ENCODE data around the gene LARP6. TPM values are rescaled to one million over a fixed set of nuclear protein-coding genes. Genes with fewer than 3 reads are reported as not detected.

The LARP6 gene
- polyA plus RNA-seq, 2 of the 4 experiments (the other 2 are of a cell fraction) = 57.2 to 158 TPM

DNA sequence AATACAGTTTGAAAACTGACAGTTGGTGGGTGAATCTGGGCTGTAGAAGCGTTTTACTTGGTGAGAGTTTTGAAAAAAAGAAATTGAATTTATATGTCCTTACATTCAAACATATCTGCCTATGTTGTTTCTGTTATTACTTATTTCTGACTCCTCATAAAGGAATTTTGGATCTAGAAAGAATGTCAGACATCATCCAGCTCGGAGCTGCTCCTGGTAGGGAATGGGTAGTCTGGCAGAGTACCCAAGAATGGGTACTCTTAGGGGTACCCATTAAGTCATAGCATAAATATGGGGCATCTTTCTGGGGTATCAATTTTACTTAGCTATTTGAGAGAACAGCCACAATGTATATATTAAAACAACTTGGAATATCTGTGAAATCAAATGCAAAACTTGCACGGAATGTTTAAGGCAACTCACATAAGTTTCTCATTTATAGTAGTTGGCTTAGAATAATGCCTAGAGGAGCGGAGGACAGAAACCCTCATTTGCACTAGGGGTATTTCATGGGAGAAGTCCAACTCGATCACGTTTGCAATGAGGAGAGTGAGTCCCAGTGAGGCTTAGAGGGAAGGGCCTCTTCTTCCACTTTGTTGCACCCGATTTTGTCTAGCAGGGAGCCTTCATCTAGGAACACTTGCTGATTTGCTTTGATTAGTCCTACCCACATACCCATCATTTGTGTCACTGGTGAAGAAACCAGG is 2.4 kb upstream of the LARP6 start:
- FAIRE-seq = no peak
- peaks cover 41% of the 10 kb centered on the region for H3K4me1 ChIP-seq
- WGBS (ENCODE audit: missing lambda C conversion rate) = 61% methylated on average over 7 of the region's 7 CpGs
- CTCF ChIA-PET = interaction anchor here (0.7 to 16.8 kb wide), 17 partner anchors 14 to 587 kb away, joined by 3 to 300 read pairs (median 5); partner anchors contain the start of genes LRRC49 and THAP10
- H3K27ac ChIP-seq = peak overlapping the region; percentile 89 to 93
- peak overlapping the region; percentile 57 for H3K4me2 ChIP-seq
- no peak for TF ChIP-seq FOSL2 (IDR thresholded peaks at IDR 0.05)
- peak; percentile 14; the same call in 1 of the 2 replicates for TF ChIP-seq FOSL2 (CRISPR knock-in tag; IDR thresholded peaks at IDR 0.05)
- TF ChIP-seq HOXB5 (CRISPR knock-in tag; IDR thresholded peaks at IDR 0.05) = no peak
- POLR2A ChIA-PET = interaction anchor here (0.6 to 3.1 kb wide), 5 partner anchors 13 to 1391 kb away, joined by 3 to 17 read pairs (median 7); no protein-coding TSS in a partner anchor
- no peak overlapping the region for H3K4me3 ChIP-seq
- no peaks in the 10 kb centered on the region for H3K9me3 ChIP-seq
- no peak; a peak in 1 of 6 replicates for ATAC-seq
- DNase-seq (ENCODE audit: low read depth in 1 of 2, low spot score in 1 of 2) = no peak

DNA sequence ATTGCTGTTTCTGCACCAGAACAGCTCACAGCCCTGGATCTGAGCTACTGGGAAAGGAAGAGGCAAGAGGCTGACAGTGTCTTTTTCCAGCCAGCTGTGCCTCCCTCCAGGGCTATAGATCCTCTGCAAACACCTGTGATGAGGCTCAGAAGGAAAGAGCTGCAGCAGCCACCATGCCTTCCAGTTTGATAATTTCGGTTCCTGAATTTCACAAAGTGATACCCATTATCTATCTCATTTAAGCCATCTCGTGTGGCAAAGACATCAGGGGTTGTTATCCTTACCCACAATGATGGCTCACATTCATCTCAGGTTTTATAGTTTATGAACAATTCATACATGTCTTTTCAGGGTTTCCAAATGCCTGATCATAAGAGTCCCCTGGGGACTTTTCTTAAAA is 1.8 kb upstream of the LARP6 start:
- WGBS (ENCODE audit: missing lambda C conversion rate) = 87% methylated on average over 2 of the region's 2 CpGs
- POLR2A ChIA-PET = interaction anchor here (3.1 kb wide), 1 partner anchor 19 kb away, joined by 17 read pairs; no protein-coding TSS in a partner anchor
- no peak overlapping the region for H3K4me3 ChIP-seq
- DNase-seq (ENCODE audit: low read depth in 1 of 2, low spot score in 1 of 2) = no peak
- peak overlapping the region; percentile 89 to 93 for H3K27ac ChIP-seq
- H3K4me1 ChIP-seq = peaks cover 41% of the 10 kb centered on the region
- FAIRE-seq = no peak
- H3K9me3 ChIP-seq = no peaks in the 10 kb centered on the region
- TF ChIP-seq ZC3H11A (IDR thresholded peaks at IDR 0.05) = no peak
- TF ChIP-seq CBX2 (IDR thresholded peaks at IDR 0.05; ENCODE audit: borderline replicate concordance, low read depth) = no peak
- no peak for TF ChIP-seq JUNB (IDR thresholded peaks at IDR 0.05)
- no peak for TF ChIP-seq KDM1A (IDR thresholded peaks at IDR 0.05; ENCODE audit: low read depth)
- TF ChIP-seq, protein P1, sequence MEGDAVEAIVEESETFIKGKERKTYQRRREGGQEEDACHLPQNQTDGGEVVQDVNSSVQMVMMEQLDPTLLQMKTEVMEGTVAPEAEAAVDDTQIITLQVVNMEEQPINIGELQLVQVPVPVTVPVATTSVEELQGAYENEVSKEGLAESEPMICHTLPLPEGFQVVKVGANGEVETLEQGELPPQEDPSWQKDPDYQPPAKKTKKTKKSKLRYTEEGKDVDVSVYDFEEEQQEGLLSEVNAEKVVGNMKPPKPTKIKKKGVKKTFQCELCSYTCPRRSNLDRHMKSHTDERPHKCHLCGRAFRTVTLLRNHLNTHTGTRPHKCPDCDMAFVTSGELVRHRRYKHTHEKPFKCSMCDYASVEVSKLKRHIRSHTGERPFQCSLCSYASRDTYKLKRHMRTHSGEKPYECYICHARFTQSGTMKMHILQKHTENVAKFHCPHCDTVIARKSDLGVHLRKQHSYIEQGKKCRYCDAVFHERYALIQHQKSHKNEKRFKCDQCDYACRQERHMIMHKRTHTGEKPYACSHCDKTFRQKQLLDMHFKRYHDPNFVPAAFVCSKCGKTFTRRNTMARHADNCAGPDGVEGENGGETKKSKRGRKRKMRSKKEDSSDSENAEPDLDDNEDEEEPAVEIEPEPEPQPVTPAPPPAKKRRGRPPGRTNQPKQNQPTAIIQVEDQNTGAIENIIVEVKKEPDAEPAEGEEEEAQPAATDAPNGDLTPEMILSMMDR (IDR thresholded peaks at IDR 0.05) = no peak
- no peak for TF ChIP-seq SREBF2 (IDR thresholded peaks at IDR 0.05)
- TF ChIP-seq RAD21 (conservative IDR thresholded peaks at IDR 0.05 in 1 of 2, IDR thresholded peaks at IDR 0.05 in 1 of 2) = no peak
- TF ChIP-seq FOSL2 (IDR thresholded peaks at IDR 0.05) = no peak
- TF ChIP-seq FOSL2 (CRISPR knock-in tag; IDR thresholded peaks at IDR 0.05) = no peak
- no peak for TF ChIP-seq MYC (IDR thresholded peaks at IDR 0.05; ENCODE audit: borderline replicate concordance, low read length)
- TF ChIP-seq, protein P2, sequence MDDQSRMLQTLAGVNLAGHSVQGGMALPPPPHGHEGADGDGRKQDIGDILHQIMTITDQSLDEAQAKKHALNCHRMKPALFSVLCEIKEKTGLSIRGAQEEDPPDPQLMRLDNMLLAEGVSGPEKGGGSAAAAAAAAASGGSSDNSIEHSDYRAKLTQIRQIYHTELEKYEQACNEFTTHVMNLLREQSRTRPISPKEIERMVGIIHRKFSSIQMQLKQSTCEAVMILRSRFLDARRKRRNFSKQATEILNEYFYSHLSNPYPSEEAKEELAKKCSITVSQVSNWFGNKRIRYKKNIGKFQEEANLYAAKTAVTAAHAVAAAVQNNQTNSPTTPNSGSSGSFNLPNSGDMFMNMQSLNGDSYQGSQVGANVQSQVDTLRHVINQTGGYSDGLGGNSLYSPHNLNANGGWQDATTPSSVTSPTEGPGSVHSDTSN (IDR thresholded peaks at IDR 0.05) = no peak
- TF ChIP-seq, protein P3, sequence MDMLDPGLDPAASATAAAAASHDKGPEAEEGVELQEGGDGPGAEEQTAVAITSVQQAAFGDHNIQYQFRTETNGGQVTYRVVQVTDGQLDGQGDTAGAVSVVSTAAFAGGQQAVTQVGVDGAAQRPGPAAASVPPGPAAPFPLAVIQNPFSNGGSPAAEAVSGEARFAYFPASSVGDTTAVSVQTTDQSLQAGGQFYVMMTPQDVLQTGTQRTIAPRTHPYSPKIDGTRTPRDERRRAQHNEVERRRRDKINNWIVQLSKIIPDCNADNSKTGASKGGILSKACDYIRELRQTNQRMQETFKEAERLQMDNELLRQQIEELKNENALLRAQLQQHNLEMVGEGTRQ (IDR thresholded peaks at IDR 0.05) = no peak
- TF ChIP-seq, protein P4, sequence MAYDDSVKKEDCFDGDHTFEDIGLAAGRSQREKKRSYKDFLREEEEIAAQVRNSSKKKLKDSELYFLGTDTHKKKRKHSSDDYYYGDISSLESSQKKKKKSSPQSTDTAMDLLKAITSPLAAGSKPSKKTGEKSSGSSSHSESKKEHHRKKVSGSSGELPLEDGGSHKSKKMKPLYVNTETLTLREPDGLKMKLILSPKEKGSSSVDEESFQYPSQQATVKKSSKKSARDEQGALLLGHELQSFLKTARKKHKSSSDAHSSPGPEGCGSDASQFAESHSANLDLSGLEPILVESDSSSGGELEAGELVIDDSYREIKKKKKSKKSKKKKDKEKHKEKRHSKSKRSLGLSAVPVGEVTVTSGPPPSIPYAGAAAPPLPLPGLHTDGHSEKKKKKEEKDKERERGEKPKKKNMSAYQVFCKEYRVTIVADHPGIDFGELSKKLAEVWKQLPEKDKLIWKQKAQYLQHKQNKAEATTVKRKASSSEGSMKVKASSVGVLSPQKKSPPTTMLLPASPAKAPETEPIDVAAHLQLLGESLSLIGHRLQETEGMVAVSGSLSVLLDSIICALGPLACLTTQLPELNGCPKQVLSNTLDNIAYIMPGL (CRISPR knock-in tag; IDR thresholded peaks at IDR 0.05; ENCODE audit: borderline replicate concordance) = no peak
- TF ChIP-seq KDM5A (IDR thresholded peaks at IDR 0.05) = no peak
- no peak for TF ChIP-seq HOXA7 (CRISPR knock-in tag; IDR thresholded peaks at IDR 0.05)
- no peak for TF ChIP-seq HOXB5 (CRISPR knock-in tag; IDR thresholded peaks at IDR 0.05)
- CTCF ChIA-PET = interaction anchor here (0.8 to 16.8 kb wide), 12 partner anchors 16 to 897 kb away, joined by 3 to 300 read pairs (median 8); partner anchors contain the start of genes LRRC49 and THAP10
- H3K4me2 ChIP-seq = peak overlapping the region; percentile 57
- ATAC-seq = no peak
